HCT116 (cell line): Measurements from ENCODE around the gene OR5H14.

ENCODE experiments used
- CEBPB ChIP-seq: IDR thresholded peaks from 2 replicates; pipeline ENCODE4 v1.6.1; 2012; ENCODE audit warnings: low read depth
- EZH2 ChIP-seq: fragments of 200-600 bp; sonication (generic); IDR thresholded peaks from 2 replicates; pipeline ENCODE4 v1.6.1; 2017; ENCODE audit warnings: antibody characterized with exemption, mixed run types
- EZH2phosphoT487 ChIP-seq: fragments of 200-600 bp; IDR thresholded peaks from 2 replicates; pipeline ENCODE4 v1.6.1; 2018; ENCODE audit warnings: antibody characterized with exemption, borderline replicate concordance
- FOSL1 ChIP-seq: IDR thresholded peaks from 2 replicates; pipeline ENCODE4 v1.6.1; 2012; ENCODE audit warnings: low read depth
- POLR2A ChIP-seq: IDR thresholded peaks from 2 replicates; pipeline ENCODE4 v1.7.0; 2011; ENCODE audit warnings: borderline replicate concordance; ENCODE audit not compliant: insufficient read depth, insufficient read length; ENCODE audit errors: extremely low read depth
- POLR2AphosphoS5 ChIP-seq: IDR thresholded peaks from 2 replicates; pipeline ENCODE4 v1.6.1; 2011; ENCODE audit warnings: mild to moderate bottlenecking, low read depth, low read length, moderate library complexity
- TF ChIP-seq, protein P1 (sequence below), 3 experiments: fragments of 200-600 bp in 1 of 3; sonication (generic) in 1 of 3; IDR thresholded peaks in 2 of 3; conservative IDR thresholded peaks in 1 of 3; 2 replicates each; pipeline ENCODE4 v1.5.1; 2012 to 2017; ENCODE audit warnings: low read depth in 2 of 3, low read length in 2 of 3, antibody characterized with exemption in 1 of 3, borderline replicate concordance in 1 of 3, control low read depth in 1 of 3, mild to moderate bottlenecking in 1 of 3, mixed read lengths in 1 of 3, mixed run types in 1 of 3, moderate library complexity in 1 of 3; ENCODE audit not compliant: insufficient read depth in 1 of 3
- TF ChIP-seq, protein P2 (sequence below): IDR thresholded peaks from 2 replicates; pipeline ENCODE4 v1.6.1; 2012

DNA sequence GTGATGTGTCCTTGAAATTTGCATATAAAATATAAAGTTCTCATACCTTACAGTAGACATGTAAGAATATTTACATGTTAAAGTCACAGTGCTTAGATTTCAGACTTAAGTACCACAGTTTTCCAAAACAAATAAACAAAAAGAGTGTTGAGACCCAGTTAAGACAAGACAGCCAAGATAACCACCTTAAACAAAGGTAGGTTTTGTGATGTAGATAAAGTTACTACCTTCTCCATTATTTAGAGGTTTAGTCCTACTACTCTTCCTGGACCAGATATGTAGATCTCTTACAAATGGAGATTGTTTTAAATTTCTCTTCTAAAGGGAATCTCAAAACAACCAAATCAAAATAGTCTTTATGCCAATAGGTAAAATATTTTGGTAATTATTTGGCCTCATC is 34.9 kb downstream of the OR5H14 start:
- TF ChIP-seq, protein P1, sequence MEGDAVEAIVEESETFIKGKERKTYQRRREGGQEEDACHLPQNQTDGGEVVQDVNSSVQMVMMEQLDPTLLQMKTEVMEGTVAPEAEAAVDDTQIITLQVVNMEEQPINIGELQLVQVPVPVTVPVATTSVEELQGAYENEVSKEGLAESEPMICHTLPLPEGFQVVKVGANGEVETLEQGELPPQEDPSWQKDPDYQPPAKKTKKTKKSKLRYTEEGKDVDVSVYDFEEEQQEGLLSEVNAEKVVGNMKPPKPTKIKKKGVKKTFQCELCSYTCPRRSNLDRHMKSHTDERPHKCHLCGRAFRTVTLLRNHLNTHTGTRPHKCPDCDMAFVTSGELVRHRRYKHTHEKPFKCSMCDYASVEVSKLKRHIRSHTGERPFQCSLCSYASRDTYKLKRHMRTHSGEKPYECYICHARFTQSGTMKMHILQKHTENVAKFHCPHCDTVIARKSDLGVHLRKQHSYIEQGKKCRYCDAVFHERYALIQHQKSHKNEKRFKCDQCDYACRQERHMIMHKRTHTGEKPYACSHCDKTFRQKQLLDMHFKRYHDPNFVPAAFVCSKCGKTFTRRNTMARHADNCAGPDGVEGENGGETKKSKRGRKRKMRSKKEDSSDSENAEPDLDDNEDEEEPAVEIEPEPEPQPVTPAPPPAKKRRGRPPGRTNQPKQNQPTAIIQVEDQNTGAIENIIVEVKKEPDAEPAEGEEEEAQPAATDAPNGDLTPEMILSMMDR (IDR thresholded peaks at IDR 0.05 in 2 of 3, conservative IDR thresholded peaks at IDR 0.05 in 1 of 3; ENCODE audit: borderline replicate concordance in 1 of 3, insufficient read depth in 1 of 3, low read depth in 2 of 3, low read length in 2 of 3), result no peak
- TF ChIP-seq POLR2AphosphoS5, result no peak
- no peak for TF ChIP-seq FOSL1
- TF ChIP-seq CEBPB, result no peak
- TF ChIP-seq, protein P2, sequence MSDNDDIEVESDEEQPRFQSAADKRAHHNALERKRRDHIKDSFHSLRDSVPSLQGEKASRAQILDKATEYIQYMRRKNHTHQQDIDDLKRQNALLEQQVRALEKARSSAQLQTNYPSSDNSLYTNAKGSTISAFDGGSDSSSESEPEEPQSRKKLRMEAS, result no peak
- TF ChIP-seq POLR2A, result no peak
- TF ChIP-seq EZH2, result no peak
- no peak for TF ChIP-seq EZH2phosphoT487
